HL-60/S4 treated with phorbol 12-myristate 13-acetate at 8.2 ng/mL for 4 days and 3 days (cell line): ENCODE results near the gene PARP11.

Experiments
- in situ Hi-C: fragments of 300-500 bp; cut with MboI; formaldehyde crosslinking; loops from 2 replicates; pipeline ENCODE4 v1.15.0; 2022; ENCODE audit warnings: low sequenced_read_pairs

Gene PARP11, protein sequence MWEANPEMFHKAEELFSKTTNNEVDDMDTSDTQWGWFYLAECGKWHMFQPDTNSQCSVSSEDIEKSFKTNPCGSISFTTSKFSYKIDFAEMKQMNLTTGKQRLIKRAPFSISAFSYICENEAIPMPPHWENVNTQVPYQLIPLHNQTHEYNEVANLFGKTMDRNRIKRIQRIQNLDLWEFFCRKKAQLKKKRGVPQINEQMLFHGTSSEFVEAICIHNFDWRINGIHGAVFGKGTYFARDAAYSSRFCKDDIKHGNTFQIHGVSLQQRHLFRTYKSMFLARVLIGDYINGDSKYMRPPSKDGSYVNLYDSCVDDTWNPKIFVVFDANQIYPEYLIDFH

DNA sequence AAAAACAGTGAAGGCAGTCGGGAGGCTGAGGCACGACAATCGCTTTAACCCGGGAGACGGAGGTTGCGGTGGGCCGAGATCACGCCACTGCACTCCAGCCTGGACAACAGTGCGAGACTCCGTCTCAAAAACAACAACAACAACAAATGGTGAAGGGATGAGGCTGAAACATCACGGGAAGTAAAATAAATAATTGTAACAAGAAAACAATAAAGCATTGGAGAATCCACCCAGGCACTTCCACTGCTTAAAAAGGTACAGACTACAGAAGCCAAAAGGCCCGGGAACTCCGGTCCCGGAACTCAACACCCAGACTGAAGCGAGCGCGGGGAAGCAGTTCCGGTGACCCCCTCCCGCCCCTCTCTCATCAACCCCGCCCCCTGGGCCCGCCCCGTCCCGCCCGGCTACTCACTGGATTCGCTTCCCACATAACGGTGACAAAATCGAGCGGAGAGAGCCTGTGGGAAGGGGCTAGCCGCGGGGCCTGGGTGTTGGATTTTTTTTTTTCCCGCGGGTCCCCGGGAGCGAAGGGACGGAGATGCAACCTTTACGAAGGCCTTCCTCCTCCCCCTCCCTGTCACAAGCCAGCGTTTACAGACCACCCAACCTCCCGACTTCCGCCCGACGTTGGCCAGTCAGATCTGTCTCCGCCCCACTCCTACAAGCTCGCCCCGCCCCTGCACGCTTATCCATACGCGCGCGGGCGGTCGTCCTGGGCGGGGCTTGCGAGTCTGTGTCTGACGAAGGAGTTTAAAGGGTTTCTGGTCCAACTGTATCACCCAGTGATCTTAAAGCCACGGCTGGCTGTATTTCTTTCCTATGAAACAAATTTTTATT is at the start of gene PARP11:
TSS of gene PARP11 (minus strand) at position 600 of the 837 bp plus-strand sequence. CDS start at position 430, 170 bp downstream.
- in situ Hi-C loops = no loop called here

DNA sequence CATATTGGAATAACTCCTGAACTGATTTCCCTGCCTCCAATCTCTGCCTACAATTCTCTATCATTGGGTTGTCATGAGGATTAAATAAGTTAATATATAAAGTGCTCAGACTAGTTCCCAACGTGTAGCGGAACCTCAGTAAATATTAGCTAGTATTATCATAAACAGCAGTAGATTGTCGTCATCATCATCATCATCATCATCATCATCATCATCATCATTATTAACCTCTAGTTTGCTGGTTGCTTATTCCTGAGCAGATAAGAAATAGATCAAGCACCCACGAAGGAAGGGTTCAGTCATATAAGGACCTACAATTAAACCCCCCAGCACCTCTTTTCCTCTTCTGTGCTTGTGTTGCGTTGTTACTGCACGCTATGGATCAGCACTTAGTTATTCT is 48.8 kb upstream of the PARP11 start:
- in situ Hi-C loops = no loop called here

DNA sequence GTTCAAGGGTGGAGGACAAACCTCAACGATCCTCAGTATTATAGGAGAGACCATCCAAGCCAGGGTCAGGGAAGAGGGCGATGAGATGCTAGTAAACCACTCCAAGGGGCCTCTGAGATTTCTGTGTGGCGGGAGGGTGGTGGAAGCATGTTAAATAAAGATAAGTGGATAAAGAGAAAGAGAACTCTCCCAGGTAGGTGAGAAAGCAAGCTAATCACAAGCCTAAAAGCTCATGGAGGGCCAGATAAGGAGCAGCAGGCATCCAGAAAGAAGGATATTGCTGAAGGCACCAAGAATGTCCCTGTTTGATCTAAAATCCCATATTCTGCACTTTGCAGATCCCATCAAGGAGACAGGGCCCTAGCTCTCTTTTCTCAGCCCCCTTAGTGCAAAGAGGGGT is 48.3 kb upstream of the PARP11 start:
- in situ Hi-C loops = no loop called here

DNA sequence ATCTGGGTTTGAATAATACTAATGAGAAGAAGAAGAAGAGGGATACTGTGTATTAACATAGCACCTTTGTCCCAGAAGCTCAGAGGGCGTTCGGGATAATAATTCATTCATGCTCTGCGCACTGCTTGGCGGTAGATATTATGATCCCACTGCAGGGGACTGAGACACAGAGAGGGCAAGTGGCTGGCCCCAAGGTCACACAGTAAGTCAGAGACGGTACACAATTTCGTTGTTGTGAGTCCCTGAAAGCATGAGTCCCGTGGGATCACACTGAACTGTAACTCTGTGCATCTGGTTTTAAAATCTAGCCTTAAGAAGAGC is 47.9 kb upstream of the PARP11 start:
- in situ Hi-C loops = no loop called here

DNA sequence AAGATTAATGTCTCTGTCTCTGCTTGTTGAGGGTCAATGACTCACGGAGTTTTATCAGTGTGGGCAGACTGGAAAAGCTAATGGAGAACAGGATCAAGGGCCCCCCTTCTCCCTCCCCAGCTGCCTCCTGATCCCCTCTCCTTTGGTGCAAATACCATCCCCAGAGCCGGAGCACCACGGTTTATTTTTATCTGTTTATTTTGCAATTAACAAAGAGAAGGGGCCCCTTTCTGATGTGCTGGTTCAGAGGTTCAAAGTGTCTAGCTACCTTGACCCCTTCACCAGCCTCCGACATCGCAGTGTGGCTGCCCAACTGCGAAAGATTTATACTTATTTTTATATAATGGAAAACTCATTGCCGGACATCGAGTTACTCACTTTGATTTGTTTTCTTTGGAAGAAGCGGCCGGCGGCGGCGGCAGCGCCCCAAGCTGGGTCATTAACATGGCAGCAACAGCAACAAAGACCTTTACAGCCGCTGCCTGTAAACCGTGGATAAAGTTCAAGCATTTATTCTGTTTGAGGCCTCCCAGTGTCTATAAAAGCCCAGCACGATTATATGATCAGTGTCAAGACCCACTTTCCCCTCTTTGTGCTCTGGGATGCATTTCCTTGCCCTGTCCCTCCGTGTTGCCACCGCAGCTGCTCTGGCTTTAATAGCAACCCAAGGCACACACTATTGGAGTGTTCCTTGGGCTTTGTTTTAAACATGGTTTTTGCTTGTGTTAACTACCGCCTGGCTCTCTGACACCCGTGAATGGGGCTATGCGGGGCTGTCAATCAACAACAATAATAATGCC is 47.4 kb upstream of the PARP11 start:
- in situ Hi-C loops = no loop called here

DNA sequence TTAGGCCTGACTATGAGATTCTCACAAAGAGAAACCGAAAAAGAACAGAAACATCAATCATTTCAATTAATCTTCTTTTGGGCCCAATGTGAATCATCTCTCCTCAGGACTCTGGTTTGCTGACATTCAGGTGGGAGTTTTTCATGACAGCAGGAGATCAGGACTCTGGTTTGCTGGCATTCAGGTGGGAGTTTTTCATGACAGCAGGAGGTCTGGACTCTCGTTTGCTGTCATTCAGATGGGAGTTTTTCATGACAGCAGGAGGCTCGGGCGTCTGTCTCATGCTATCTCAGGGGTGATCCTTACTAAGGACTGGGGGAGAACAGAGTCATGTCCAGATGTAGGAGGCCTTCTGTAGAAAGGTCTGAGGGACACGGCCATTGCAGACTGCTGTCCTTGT is 40.1 kb upstream of the PARP11 start:
- in situ Hi-C loops = no loop called here

DNA sequence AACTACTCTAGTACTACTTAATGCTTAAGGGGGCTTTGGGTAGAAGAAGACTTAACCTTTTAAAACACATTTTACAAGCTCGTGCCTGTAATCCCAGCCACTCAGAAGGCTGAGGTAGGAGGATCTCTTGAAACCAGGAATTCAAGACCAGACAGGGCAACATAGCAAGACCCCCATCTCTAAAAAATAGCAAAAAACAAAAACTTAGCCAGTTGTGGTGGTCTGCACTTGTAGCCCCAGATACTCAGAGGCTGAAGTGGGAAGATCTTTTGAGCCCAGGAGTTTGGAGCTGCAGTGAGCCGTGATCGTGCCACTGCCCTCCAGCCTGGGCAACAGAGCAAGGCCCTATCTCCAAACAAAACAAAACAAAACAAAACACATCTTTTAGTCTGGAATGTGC is 39.7 kb upstream of the PARP11 start:
- in situ Hi-C loops = no loop called here

DNA sequence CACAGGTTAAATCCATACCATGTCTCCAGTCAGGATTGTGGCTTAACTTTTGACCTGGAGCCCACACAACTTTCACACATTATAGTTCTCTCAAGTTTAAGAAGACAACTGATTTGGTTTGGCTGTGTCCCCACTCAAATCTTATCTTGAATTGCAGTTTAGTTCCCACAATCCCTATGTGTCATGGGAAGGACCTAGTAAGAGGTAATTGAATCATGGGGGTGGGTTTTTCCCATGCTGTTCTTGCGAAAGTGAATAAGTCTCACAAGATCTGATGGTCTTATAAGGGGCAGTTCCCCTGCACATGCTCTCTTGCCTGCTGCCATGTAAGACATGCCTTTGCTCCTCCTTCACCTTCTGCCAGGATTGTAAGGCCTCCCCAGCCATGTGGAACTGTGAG is 38.2 kb upstream of the PARP11 start:
- in situ Hi-C loops = no loop called here

DNA sequence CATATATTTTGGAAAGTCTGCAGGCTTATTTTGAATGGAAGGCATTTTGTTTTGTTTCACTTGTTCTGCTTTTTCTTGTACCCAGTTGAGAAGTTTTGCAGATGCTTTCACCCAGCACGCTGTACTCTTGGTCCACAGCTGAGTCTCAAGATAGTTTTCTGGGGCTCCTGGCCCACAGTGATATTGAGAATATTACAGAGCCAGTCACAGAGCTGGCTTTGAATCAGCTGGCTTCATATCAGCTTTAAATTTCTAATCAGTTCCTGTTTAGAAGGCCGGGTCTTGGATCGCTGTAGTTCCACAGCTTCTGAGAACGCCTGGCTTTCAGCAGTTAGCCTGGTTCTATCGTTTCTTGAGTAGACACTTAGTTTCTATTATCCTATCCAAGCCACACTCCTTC is 32.5 kb upstream of the PARP11 start:
- in situ Hi-C loops = no loop called here

DNA sequence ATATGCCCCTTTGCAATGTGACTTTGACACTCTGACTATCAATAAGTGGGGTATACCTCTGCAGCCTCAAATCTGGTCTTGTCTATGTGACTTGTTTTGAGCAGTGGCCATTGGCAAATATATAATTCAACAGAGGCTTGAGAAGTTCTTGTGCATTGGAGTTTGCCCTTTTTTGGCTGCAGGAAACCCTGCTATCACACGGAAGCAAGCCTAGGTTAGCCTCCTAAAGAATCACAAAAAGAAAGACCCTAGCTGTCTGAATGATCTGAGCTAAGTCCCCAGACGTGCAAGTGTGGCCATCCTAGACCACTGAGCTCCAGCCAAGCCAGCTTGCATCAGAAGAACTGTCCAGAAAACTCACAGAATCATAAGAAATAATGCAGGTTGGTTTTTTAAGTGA is 31.8 kb upstream of the PARP11 start:
- in situ Hi-C loops = no loop called here

DNA sequence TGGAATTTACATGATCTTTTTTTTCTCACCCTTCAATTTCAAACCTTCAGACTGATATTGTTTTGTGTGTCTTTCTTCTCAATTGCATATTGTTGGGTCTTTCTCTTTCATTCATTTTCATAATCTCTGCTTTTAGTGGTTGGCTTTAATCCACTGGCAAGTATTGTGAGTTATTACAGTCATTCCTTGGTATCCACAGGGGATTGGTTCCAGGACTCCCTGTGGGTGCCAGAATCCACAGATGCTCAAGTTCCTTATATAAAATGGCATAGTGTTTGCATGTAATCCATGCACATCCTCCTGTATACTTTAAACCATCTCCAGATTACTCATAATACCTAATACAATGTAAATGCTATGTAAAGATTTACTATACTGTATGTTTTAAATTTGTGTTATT is 29.7 kb upstream of the PARP11 start:
- in situ Hi-C loops = no loop called here

DNA sequence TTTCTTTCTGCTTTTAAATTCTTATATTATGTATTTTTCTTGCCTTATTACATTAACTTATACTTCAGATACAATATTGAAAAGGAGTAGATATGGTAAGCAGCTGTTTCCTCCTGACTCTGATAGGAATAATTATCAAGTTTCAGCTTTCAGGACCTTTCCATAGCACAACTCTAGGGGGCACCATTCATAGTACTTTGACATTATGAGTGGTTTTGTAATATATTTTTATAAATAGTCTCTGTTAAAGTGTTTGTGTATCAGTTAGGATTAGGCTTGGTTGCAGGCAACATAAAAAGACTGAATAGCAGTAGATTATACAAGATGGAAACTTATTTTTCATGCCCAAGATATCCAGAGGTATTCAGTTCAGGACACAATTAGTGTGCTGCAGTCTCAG is 27.9 kb upstream of the PARP11 start:
- in situ Hi-C loops = no loop called here

DNA sequence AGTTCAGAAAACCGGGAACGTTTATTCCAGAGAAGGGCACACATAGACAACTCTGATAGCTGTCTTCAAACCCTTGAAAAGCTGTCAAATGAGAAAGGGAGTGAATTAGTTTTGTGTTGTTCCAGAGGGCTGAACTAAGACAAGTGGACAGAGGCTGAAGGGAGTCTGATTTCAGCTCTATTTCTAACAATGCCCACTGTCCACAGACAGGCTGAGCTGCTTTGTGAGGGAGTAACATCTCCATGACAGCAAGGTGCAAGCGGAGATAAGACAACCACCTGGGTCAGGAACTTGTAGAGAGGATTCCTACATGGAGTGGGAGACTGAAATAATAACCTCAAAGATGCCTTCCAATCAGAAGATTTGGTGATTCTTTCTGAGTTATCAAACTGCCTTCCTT is 25.6 kb upstream of the PARP11 start:
- in situ Hi-C loops = loop anchor here (25.0 kb wide), 1 partner anchor 139 kb away; no protein-coding TSS in a partner anchor

DNA sequence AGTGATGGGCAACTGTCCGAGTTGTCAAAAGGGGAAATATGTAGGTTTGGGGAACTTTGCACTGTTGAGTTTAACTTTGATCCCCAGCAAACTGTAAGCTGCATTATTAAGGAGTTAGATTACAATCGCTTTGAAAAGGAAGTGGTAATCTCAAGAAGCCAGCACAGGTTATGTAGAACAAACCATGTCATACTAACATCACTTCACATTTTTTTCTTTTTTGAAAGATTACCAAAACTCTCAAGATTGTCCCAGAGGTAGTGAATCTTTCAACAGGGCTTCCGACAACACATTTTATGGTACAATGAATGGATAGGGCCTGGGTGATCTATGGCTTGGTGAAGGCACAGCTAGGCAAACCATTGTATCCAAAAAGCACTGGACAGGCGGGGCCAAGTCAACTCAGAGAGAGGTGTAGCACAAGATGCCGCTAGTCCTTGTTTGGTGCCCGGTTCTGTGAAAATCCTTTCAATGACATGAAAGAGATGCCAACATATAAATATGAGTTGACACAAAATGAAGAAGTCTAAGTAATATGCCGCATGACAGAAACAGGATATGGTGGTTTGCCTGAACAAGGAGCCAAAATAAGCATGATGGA is 24.3 kb upstream of the PARP11 start:
- in situ Hi-C loops = loop anchor here (25.0 kb wide), 1 partner anchor 140 kb away; no protein-coding TSS in a partner anchor

DNA sequence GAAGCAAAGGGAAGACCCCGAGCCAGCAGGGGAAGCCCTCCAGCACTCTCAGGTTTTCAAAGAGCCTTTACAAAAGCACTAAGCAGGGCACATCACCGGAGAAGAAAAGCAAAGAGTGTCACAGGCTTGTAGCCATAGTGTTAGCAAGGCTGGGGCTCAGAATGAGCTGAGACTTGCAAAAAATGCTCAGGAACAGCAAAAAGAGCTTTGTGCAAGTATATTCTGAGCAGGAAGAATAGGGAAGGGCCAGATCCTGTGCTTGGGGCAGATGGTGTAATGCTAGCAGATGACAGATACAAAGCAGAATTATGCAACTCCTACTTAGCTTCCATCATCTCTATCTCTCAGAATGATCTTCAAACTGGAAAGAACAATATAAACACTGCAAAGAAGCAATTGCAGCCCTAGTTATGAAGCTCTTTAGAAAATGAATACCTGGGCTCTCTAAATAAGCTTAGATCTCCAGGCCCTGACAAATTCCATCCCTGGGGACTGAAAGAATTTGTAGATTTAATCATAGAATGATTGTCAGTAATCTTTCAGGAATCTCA is 23.7 kb upstream of the PARP11 start:
- in situ Hi-C loops = loop anchor here (25.0 kb wide), 1 partner anchor 140 kb away; no protein-coding TSS in a partner anchor

DNA sequence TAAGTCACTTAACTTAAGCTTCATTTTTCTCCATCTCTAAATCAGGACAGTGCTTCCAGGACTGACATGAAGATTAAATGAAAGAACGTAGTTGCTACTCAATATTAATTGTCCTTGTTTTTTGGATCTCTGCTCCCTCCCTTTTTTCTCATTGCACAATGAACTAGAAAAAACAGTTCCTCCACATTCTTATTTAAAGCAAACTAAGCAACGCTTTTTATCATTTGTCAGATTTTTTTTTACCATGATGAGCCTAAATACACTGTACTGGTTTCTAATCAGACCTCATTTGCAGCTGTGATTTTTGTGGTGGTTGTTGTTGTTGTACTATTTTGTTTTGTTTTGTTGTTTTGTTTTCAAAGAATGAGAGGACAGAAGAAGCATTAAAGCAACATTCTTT is 23.2 kb upstream of the PARP11 start:
- in situ Hi-C loops = loop anchor here (25.0 kb wide), 1 partner anchor 141 kb away; no protein-coding TSS in a partner anchor

DNA sequence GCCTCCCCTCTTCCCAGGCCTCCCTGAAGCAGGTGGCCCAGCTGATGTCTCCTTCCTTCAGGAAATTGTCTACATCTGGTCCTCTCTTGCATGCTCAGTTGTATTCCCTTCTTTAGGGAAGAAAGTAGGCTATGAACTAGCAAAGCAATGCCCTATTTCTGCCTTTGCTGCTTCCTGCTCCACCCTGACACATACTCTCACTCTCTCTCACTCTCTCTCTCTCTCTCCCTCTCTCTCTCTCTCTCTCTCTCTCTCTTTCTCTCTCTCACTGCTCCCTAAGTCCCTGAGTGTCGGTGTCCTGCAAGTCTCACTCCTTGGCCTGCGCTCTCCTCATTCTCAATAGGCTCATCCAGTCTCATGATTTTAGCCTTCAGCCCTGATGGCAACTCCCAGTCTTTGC is 19.4 kb upstream of the PARP11 start:
- in situ Hi-C loops = loop anchor here (25.0 kb wide), 1 partner anchor 145 kb away; no protein-coding TSS in a partner anchor

DNA sequence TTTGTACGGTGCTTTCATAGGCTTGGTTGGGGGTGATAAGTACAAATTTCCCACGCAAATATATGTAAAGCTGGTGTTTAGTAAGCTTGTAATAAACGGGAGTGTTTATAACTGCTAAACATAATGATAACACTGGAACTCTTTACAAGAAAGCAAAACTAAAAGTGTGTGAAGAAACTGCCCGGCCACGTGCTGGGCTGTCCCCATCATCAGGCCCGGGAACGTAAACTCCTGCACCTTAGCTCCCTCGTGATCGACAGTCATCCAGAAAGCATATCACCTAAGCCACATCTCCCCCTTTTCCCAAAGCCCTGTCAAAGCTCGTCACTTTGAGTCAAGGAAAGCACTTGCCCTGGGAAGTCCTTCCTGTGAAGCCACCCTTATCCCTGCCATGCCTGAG is 18.0 kb upstream of the PARP11 start:
- in situ Hi-C loops = loop anchor here (25.0 kb wide), 1 partner anchor 146 kb away; no protein-coding TSS in a partner anchor

DNA sequence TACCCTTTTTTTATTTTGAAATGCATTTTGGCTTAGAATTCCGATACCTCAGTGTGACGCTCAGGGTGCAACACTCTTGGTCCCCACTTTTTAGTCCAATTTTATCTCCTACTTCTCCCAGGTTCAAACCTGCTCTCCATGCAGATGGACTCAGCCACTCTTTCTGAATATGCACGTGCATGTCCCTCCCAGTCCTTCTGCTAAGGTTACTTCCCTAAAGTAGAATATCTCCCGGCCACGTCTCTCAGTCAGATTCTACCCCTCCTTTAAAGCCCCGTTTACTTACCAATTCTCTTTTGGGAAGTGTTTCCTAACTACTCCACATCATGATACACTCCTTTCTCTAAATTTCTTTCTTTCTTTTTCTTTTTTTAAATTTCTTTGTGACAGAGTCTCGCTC is 15.5 kb upstream of the PARP11 start:
- in situ Hi-C loops = loop anchor here (10.0 to 25.0 kb wide), 2 partner anchors 149 to 396 kb away; no protein-coding TSS in a partner anchor
